GM19438 (cell line): ENCODE data around the gene CALHM6.

Source experiments
- ATAC-seq: cut with Tn5 transposase; IDR thresholded peaks from one replicate; pipeline ENCODE4 v1.9.1; 2021; ENCODE audit warnings: low read depth; ENCODE audit not compliant: unreplicated experiment

Gene CALHM6

GRCh38 chr6:116461331-116461931 lies at the start of gene CALHM6:
Gene CALHM6 (plus strand): TSS chr6:116461375. CDS start chr6:116461930, 555 bp downstream.
- peak; percentile 1 for ATAC-seq

- no peak for ATAC-seq
These were observed 48.9 kb upstream of the CALHM6 start for GRCh38 chr6:116412270-116412669.

- no peak for ATAC-seq
These were observed 47.8 kb upstream of the CALHM6 start for GRCh38 chr6:116413357-116413756.

GRCh38 chr6:116417661-116418060 lies 43.5 kb upstream of the CALHM6 start:
- ATAC-seq: no peak

GRCh38 chr6:116419069-116419786 lies 41.9 kb upstream of the CALHM6 start:
- ATAC-seq: no peak

GRCh38 chr6:116420341-116420740 lies 40.8 kb upstream of the CALHM6 start:
- ATAC-seq: no peak

GRCh38 chr6:116422238-116422637 lies 38.9 kb upstream of the CALHM6 start:
- no peak for ATAC-seq

GRCh38 chr6:116424001-116424400 lies 37.2 kb upstream of the CALHM6 start:
- ATAC-seq: no peak

GRCh38 chr6:116426551-116426950 lies 34.6 kb upstream of the CALHM6 start:
- no peak for ATAC-seq

- no peak for ATAC-seq
These were observed 32.1 kb upstream of the CALHM6 start for GRCh38 chr6:116429111-116429510.

- ATAC-seq: no peak
These were observed 30.3 kb upstream of the CALHM6 start for GRCh38 chr6:116430860-116431259.

- no peak for ATAC-seq
These were observed 29.1 kb upstream of the CALHM6 start for GRCh38 chr6:116431964-116432595.

- ATAC-seq: no peak
These were observed 27.9 kb upstream of the CALHM6 start for GRCh38 chr6:116433206-116433712.

- ATAC-seq: no peak
These were observed 27.0 kb upstream of the CALHM6 start for GRCh38 chr6:116434056-116434725.

GRCh38 chr6:116436586-116436985 lies 24.6 kb upstream of the CALHM6 start:
- no peak for ATAC-seq

- no peak for ATAC-seq
These were observed 23.5 kb upstream of the CALHM6 start for GRCh38 chr6:116437656-116438055.

- ATAC-seq: no peak
These were observed 22.4 kb upstream of the CALHM6 start for GRCh38 chr6:116438590-116439448.

- no peak for ATAC-seq
These were observed 21.6 kb upstream of the CALHM6 start for GRCh38 chr6:116439522-116440051.

- ATAC-seq: no peak
These were observed 18.1 kb upstream of the CALHM6 start for GRCh38 chr6:116443105-116443504.

- peak; percentile 69 for ATAC-seq
These were observed 17.1 kb upstream of the CALHM6 start for GRCh38 chr6:116444092-116444491.
